GM12873 (cell line): Measurements from ENCODE around the gene PYCARD.

Experiments
- CTCF ChIP-seq: IDR thresholded peaks from 2 replicates; pipeline ENCODE4 v1.5.1; 2012; ENCODE audit warnings: low read depth, mild to moderate bottlenecking, moderate library complexity, low read length, control low read depth; ENCODE audit not compliant: insufficient read depth; ENCODE audit errors: missing control alignments

Gene PYCARD

DNA sequence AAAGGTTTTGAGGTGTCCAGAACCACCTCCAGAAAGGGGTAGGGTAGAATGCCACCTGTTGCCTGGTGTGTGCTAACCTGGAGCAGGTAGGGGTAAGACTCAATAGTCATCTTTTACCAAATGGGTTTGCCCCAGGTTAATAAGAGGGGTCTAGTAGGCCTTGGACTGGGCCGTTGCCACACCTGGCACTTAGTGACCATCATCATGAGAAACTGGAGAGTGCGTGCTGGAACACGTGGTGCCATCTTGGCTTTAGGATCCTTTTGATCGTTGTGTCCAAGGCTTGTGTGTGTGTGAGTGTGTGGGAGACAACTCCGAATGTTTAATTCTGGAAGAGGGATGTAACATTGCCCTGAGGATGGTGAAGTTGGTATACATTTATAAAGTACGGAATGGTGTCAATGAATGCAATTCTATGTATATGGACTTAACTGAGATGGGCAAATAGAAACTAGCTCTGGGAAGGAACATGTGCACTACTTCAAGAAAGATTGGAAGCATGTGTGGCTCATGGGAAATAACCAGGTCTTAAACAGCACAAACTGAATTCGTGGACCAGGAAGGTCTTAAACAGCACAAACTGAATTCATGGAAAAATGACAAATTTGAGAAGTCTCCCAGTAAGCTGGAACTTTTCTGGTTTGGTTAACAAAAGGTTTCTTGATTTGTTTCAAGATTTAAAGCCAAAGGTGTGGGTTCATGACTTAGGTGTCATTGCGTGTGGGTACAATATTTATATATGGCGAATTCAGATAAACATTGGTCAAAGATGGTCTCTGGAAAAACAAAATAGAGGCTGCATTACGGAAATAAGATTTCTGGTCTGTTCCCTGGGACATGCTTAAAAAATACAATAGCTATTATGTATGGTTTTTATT lies 15.4 kb downstream of the PYCARD start:
- TF ChIP-seq CTCF = no peak

GRCh38 chr16:31186176-31186575 lies 16.4 kb downstream of the PYCARD start:
- no peak for TF ChIP-seq CTCF

GRCh38 chr16:31185339-31185738 lies 17.2 kb downstream of the PYCARD start:
- TF ChIP-seq CTCF = no peak

GRCh38 chr16:31184888-31185287 lies 17.7 kb downstream of the PYCARD start:
- no peak for TF ChIP-seq CTCF

- TF ChIP-seq CTCF = no peak
Measured at GRCh38 chr16:31183432-31184428, 18.8 kb downstream of the PYCARD start.

DNA sequence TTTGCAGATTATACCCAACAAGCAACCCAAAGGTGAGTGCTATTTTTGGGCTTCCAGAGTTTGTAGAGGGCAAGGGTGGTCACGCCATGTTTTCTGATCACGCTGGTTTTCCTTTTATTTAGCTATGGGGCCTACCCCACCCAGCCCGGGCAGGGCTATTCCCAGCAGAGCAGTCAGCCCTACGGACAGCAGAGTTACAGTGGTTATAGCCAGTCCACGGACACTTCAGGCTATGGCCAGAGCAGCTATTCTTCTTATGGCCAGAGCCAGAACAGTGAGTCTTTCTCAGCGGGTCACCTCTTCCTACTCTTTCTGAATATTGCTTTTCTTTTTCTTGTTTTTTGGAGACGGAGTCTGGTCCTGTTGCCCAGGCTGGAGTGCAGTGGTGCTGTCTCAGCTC lies 20.2 kb downstream of the PYCARD start:
- no peak for TF ChIP-seq CTCF
